ENCODE data around the gene ARSB.

ARSB gene

GRCh38 chr5:79014631-79015030 is 29.5 kb upstream of the ARSB start:
- DNase-seq = no peak
- Histone ChIP-seq H3K27me3 (replicated peaks) (no peaks in the 10 kb centered on the region), H3K27ac (no peak overlapping the region), H3K4me3 (ENCODE audit: low read depth, low read length) (no peak overlapping the region), H3K36me3 (replicated peaks) (no peaks in the 10 kb centered on the region)
- no peak for TF ChIP-seq CTCF (IDR thresholded peaks at IDR 0.05; ENCODE audit: low read depth, low read length, missing control alignments)
- in situ Hi-C loops (cut with HindIII; ENCODE audit: low pct_ligation_motif_present, low sequenced_read_pairs) = no loop called here

- Histone ChIP-seq H3K27me3 (replicated peaks) (no peaks in the 10 kb centered on the region), H3K27ac (no peak overlapping the region), H3K4me3 (ENCODE audit: low read depth, low read length) (no peak overlapping the region), H3K36me3 (replicated peaks) (no peaks in the 10 kb centered on the region)
- DNase-seq = no peak
- in situ Hi-C loops (cut with HindIII; ENCODE audit: low pct_ligation_motif_present, low sequenced_read_pairs) = no loop called here
- no peak for TF ChIP-seq CTCF (IDR thresholded peaks at IDR 0.05; ENCODE audit: low read depth, low read length, missing control alignments)
Observed at GRCh38 chr5:79011869-79012268, 26.8 kb upstream of the ARSB start.

DNA sequence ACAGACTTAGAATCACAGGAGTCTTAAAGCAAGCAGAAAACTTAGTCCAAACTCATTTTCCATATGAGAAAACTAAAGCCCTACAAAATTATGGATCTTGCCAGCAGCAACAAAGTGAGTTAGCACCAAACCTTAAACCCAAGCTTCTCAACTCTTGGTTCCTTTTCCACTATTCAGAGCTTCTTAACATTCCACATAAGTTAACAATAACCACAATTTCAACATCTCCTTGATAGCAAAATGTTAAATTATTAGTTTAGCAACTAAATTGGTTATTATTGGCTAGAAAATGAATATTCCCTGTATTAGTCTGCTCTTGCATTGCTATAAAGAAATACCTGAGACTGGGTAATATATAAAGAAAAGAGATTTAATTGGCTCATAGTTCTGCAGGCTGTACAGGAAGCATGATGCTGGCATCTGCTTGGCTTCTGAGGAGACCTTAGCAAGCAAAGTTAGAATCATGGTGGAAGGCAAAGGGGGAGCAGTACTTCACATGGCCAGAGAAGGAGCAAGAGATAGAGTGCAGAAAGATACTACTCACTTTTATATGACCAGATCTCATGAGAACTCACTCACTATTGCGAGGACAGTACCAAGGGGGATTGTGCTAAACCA is 26.2 kb upstream of the ARSB start:
- no peak overlapping the region for H3K4me3 ChIP-seq (ENCODE audit: low read depth, low read length)
- H3K36me3 ChIP-seq (replicated peaks) = no peaks in the 10 kb centered on the region
- peak; percentile 50 for TF ChIP-seq CTCF (IDR thresholded peaks at IDR 0.05; ENCODE audit: low read depth, low read length, missing control alignments)
- in situ Hi-C loops (cut with HindIII; ENCODE audit: low pct_ligation_motif_present, low sequenced_read_pairs) = no loop called here
- H3K27ac ChIP-seq = no peak overlapping the region
- no peaks in the 10 kb centered on the region for H3K27me3 ChIP-seq (replicated peaks)
- peak; percentile 66 for DNase-seq

GRCh38 chr5:79008362-79008761 is 23.3 kb upstream of the ARSB start:
- Histone ChIP-seq H3K27ac (no peak overlapping the region), H3K36me3 (replicated peaks) (no peaks in the 10 kb centered on the region), H3K4me3 (ENCODE audit: low read depth, low read length) (no peak overlapping the region), H3K27me3 (replicated peaks) (no peaks in the 10 kb centered on the region)
- TF ChIP-seq CTCF (IDR thresholded peaks at IDR 0.05; ENCODE audit: low read depth, low read length, missing control alignments) = no peak
- no peak for DNase-seq
- in situ Hi-C loops (cut with HindIII; ENCODE audit: low pct_ligation_motif_present, low sequenced_read_pairs) = no loop called here

GRCh38 chr5:79007872-79008271 is 22.8 kb upstream of the ARSB start:
- DNase-seq = no peak
- H3K36me3 ChIP-seq (replicated peaks) = no peaks in the 10 kb centered on the region
- no peak overlapping the region for H3K4me3 ChIP-seq (ENCODE audit: low read depth, low read length)
- in situ Hi-C loops (cut with HindIII; ENCODE audit: low pct_ligation_motif_present, low sequenced_read_pairs) = no loop called here
- no peak for TF ChIP-seq CTCF (IDR thresholded peaks at IDR 0.05; ENCODE audit: low read depth, low read length, missing control alignments)
- H3K27ac ChIP-seq = no peak overlapping the region
- no peaks in the 10 kb centered on the region for H3K27me3 ChIP-seq (replicated peaks)

Measured in brain microvascular endothelial cell (primary cell).